Bronchial epithelial cell (primary cell): Measurements from ENCODE around the gene ARHGEF10L. TPM values are rescaled to one million over a fixed set of nuclear protein-coding genes. Genes with fewer than 3 reads are reported as not detected.

ENCODE experiments used
- DNase-seq: peaks from one replicate; pipeline ENCODE4 v3.0.0-alpha.2; 2010; ENCODE audit warnings: low read depth
- FAIRE-seq: peaks from 2 replicates; lab custom pipeline; 2011; peaks lifted over from hg19 to GRCh38; lab: Jason Lieb, UNC
- H3K27me3 ChIP-seq: 2 replicates; pipeline ENCODE4 v1.5.1; 2011; ENCODE audit warnings: low read length; ENCODE audit not compliant: control insufficient read depth, insufficient read depth
- H3K36me3 ChIP-seq: 2 replicates; pipeline ENCODE4 v1.5.1; 2011; ENCODE audit warnings: low read length; ENCODE audit not compliant: control insufficient read depth, insufficient read depth
- H3K4me3 ChIP-seq: 2 replicates; pipeline ENCODE4 v1.5.1; 2011; ENCODE audit warnings: mild to moderate bottlenecking, low read depth, low read length, control low read depth
- total RNA-seq: library from RNA; depleted of rRNA; stranded (reverse); fragments of >200 nt; gene quantifications from 2 replicates; pipeline ENCODE4 v1.2.1, GENCODE V29; 2014
- TF ChIP-seq, protein P1 (sequence below): IDR thresholded peaks from 2 replicates; pipeline ENCODE4 v1.5.1; 2011; ENCODE audit warnings: mild to moderate bottlenecking, moderate library complexity, low read length, control low read depth, inconsistent platforms; ENCODE audit not compliant: insufficient read depth, severe bottlenecking

The ARHGEF10L gene
- total RNA-seq, 1 donor from 2014 or later: 6.3 TPM

DNA sequence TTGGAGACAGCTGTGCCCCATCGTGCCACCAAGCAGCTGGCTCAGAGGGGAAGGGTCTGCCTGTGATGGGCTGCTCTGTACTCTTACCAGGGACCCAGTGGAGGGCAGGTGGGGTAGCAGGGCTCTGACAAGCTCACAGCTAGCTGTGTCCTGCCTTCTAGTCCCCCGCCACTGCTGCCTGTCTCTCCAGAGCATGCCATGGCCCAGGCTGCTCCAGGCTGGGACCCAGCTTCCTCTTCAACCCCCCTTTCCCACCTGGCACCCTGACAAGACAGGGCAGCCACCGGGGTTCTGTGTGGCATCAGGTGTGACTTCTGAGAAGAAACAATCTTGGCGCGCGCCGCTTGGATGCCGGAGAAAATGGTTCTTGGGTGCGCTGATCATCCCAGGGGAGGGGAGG lies 123.3 kb downstream of the ARHGEF10L start:
- no peak for DNase-seq
- TF ChIP-seq, protein P1, sequence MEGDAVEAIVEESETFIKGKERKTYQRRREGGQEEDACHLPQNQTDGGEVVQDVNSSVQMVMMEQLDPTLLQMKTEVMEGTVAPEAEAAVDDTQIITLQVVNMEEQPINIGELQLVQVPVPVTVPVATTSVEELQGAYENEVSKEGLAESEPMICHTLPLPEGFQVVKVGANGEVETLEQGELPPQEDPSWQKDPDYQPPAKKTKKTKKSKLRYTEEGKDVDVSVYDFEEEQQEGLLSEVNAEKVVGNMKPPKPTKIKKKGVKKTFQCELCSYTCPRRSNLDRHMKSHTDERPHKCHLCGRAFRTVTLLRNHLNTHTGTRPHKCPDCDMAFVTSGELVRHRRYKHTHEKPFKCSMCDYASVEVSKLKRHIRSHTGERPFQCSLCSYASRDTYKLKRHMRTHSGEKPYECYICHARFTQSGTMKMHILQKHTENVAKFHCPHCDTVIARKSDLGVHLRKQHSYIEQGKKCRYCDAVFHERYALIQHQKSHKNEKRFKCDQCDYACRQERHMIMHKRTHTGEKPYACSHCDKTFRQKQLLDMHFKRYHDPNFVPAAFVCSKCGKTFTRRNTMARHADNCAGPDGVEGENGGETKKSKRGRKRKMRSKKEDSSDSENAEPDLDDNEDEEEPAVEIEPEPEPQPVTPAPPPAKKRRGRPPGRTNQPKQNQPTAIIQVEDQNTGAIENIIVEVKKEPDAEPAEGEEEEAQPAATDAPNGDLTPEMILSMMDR: no peak
- FAIRE-seq: no peak
- Histone ChIP-seq H3K36me3 (peaks cover 7% of the 10 kb centered on the region), H3K4me3 (no peak overlapping the region), H3K27me3 (no peaks in the 10 kb centered on the region)

DNA sequence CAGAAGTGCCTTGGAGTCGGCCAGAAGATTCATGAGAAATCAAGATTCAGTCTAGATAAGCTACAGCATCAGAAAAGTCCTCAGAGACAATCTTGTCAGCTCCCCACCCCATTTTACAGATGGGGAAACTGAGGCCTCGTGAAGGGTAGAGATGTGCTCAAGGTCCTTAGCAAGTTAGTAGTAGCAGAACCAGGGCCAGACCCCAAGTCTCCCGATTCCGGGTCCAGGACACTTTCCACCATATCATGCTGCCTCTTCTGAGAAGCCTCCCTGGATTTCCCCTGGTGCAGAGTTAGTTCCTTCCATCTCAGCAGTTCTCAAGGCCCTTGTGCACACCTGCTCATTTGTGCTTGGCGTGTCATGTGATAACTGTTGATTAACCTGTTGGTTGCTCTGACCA lies 124.1 kb downstream of the ARHGEF10L start:
- DNase-seq: no peak
- FAIRE-seq: no peak
- TF ChIP-seq, protein P1: no peak
- no peak overlapping the region for H3K4me3 ChIP-seq
- peaks cover 8% of the 10 kb centered on the region for H3K36me3 ChIP-seq
- no peaks in the 10 kb centered on the region for H3K27me3 ChIP-seq

DNA sequence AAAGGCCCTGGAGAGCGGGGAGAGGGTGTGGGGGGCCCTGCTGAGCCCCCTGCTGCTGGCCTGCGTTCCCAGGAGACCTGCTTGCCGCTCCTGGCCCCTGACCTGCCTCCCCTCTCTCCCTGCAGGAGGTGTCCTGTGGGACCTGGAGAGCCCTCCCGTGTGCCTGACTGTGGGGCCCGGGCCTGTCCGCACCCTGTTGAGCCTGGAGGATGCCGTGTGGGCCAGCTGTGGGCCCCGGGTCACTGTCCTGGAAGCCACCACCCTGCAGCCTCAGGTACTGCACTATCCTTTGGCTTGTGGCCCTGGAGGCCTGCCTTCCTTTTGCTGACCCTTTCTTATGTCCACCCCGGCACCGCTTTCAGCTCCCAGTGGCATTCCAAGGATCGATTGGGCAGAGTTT lies 124.8 kb downstream of the ARHGEF10L start:
- DNase-seq: no peak
- TF ChIP-seq, protein P1: no peak
- peaks cover 9% of the 10 kb centered on the region for H3K36me3 ChIP-seq
- FAIRE-seq: no peak
- no peak overlapping the region for H3K4me3 ChIP-seq
- no peaks in the 10 kb centered on the region for H3K27me3 ChIP-seq

DNA sequence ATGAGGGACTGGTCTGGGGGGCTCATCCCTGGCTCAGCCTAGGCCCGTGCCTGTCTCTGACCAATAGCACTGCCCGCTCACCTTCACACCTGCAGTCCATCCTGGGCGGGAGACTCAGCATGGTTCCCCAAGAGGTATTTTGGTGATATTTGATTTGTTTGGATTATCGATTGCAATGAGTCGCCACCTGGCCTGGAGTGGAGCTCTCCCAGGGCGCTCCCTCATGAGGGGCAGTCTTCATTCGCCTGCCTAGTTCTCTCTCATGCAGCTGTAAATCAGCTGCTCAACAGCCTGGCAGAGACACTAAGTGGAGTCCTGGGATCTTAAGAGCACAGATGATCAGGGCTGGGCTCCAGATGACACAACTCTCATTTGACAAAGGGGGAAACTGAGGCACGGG lies 125.6 kb downstream of the ARHGEF10L start:
- Histone ChIP-seq H3K4me3 (no peak overlapping the region), H3K27me3 (no peaks in the 10 kb centered on the region), H3K36me3 (peaks cover 9% of the 10 kb centered on the region)
- DNase-seq: no peak
- TF ChIP-seq, protein P1: no peak
- no peak for FAIRE-seq

DNA sequence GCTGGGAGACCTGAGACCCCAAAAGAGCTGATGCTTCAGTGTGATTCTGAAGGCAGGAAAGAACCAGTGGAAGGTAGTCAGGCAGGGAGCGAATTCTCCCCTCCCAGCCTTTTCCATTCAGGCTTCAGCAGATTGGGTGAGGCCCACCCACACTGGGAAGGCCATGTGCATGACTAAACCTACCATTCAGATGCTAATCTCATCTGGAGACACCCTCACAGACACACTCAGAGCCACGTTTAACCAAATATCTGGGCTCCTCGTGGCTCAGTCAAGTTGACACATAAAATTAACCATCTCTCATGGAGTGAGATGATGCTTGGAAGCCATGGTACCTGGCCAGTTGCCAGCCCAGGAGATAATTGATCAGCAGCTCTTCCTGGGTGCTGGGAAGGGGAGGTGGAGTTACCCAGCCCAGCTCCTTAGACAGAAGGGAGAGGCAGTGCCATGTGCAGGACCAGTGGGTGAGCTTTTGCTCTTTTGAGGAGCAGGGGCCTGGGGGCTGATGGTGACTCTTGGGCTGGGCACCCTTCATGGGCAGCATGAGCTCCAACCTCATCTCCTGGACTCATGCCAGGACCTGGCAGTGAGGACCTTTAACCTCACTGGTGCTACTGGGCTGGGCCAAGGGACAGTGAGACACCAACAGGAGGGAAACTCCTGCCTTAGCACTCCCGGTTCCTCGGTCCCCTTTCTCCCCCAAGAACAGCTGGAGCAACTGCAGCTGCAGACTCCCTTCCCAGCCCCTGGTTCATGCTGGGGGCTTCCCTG lies 126.6 kb downstream of the ARHGEF10L start:
- Histone ChIP-seq H3K36me3 (peaks cover 9% of the 10 kb centered on the region), H3K27me3 (no peaks in the 10 kb centered on the region), H3K4me3 (no peak overlapping the region)
- TF ChIP-seq, protein P1: no peak
- DNase-seq (peak; percentile 9), FAIRE-seq (no peak)

DNA sequence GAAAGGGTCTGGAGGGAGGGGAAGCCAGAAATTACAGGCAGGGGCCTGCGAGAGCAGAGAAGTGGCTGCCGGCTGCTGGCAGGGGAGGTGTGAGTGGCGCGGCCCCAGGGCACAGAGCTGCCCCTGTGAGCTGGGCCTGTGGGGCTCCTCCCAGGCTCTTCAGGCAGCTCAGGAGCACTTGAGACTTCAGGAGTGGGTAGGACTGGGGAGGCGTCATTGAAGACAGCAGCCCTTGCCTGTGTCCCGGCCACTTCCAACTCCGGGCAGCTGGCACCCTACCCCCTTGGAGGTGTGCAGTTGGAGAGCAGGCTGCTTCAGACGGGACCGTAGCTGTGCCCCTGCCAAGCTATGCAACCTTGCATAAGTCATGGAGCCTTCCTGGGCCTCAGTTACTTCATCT lies 128.1 kb downstream of the ARHGEF10L start:
- no peak for DNase-seq
- TF ChIP-seq, protein P1: no peak
- FAIRE-seq: no peak
- H3K27me3 ChIP-seq: no peaks in the 10 kb centered on the region
- H3K4me3 ChIP-seq: no peak overlapping the region
- peaks cover 9% of the 10 kb centered on the region for H3K36me3 ChIP-seq
